HepG2 (cell line): ENCODE measurements around the gene SH3GL1. TPM values are rescaled to one million over a fixed set of nuclear protein-coding genes. Genes with fewer than 3 reads are reported as not detected.

ENCODE experiments used
- AHR ChIP-seq: IDR thresholded peaks from 2 replicates; pipeline ENCODE4 v1.6.1; 2018; ENCODE audit warnings: missing genetic modification reagents, missing compliant biosample characterization
- CEBPB ChIP-seq: IDR thresholded peaks from 2 replicates; pipeline ENCODE4 v1.6.1; 2011; ENCODE audit warnings: low read depth, low read length, improper control_type of control experiment, borderline replicate concordance
- HCFC1 ChIP-seq: fragments of 150-350 bp; IDR thresholded peaks from 2 replicates; pipeline ENCODE4 v1.6.1; 2014; ENCODE audit warnings: low read depth, low read length
- HNRNPUL1 ChIP-seq: fragments of 200-400 bp; formaldehyde crosslinking; IDR thresholded peaks from 2 replicates; pipeline ENCODE4 v1.6.1; 2017; ENCODE audit warnings: low read depth, mild to moderate bottlenecking, low read length, moderate library complexity
- KAT7 ChIP-seq: IDR thresholded peaks from 2 replicates; pipeline ENCODE4 v1.6.1; 2018; ENCODE audit warnings: borderline replicate concordance, missing compliant biosample characterization
- MLLT10 ChIP-seq: sonication (generic); formaldehyde crosslinking; IDR thresholded peaks from 2 replicates; pipeline ENCODE4 v1.4.0; 2020; ENCODE audit warnings: missing genetic modification reagents
- RORA ChIP-seq: sonication (generic); formaldehyde crosslinking; IDR thresholded peaks from 2 replicates; pipeline ENCODE4 v1.5.0; 2020; ENCODE audit warnings: mild to moderate bottlenecking, missing genetic modification reagents, moderate library complexity
- SNAPC4 ChIP-seq: sonication (generic); formaldehyde crosslinking; IDR thresholded peaks from 2 replicates; pipeline ENCODE4 v1.4.0; 2020; ENCODE audit warnings: mild to moderate bottlenecking, missing genetic modification reagents
- U2AF2 ChIP-seq: fragments of 200-400 bp; formaldehyde crosslinking; IDR thresholded peaks from 2 replicates; pipeline ENCODE4 v1.6.1; 2017; ENCODE audit warnings: low read depth, mild to moderate bottlenecking, low read length
- ZFP91 ChIP-seq: sonication (generic); formaldehyde crosslinking; IDR thresholded peaks from 2 replicates; pipeline ENCODE4 v1.9.0; 2022; ENCODE audit warnings: missing genetic modification reagents, mild to moderate bottlenecking, borderline replicate concordance
- ZIK1 ChIP-seq: sonication (generic); formaldehyde crosslinking; IDR thresholded peaks from 2 replicates; pipeline ENCODE4 v1.5.0; 2020; ENCODE audit warnings: mild to moderate bottlenecking, low read depth, missing genetic modification reagents, borderline replicate concordance
- ZMYM4 ChIP-seq: sonication (generic); formaldehyde crosslinking; IDR thresholded peaks from 2 replicates; pipeline ENCODE4 v1.8.1; 2023; ENCODE audit warnings: mild to moderate bottlenecking, missing genetic modification reagents
- ZNF280D ChIP-seq: sonication (generic); formaldehyde crosslinking; IDR thresholded peaks from 2 replicates; pipeline ENCODE4 v1.5.1; 2020; ENCODE audit warnings: mild to moderate bottlenecking, missing genetic modification reagents
- ZNF501 ChIP-seq: sonication (generic); formaldehyde crosslinking; IDR thresholded peaks from 2 replicates; pipeline ENCODE4 v1.5.1; 2020; ENCODE audit warnings: mild to moderate bottlenecking, moderate library complexity, missing genetic modification reagents
- ZNF567 ChIP-seq: sonication (generic); formaldehyde crosslinking; IDR thresholded peaks from 2 replicates; pipeline ENCODE4 v1.8.1; 2023; ENCODE audit warnings: mild to moderate bottlenecking, missing genetic modification reagents, borderline replicate concordance
- ZNF720 ChIP-seq: sonication (generic); formaldehyde crosslinking; IDR thresholded peaks from 2 replicates; pipeline ENCODE4 v1.4.0; 2020; ENCODE audit warnings: missing genetic modification reagents
- polyA plus RNA-seq, 8 experiments: library from polyadenylated mRNA; depleted of rRNA in 3 of 8; stranded (reverse) in 7 of 8; unstranded in 1 of 8; fragments of >200 nt; fragmentation: Illumina TruSeq in 4 of 8; extraction: Trizol in 4 of 8; gene quantifications; 2 replicates each; pipeline versions ENCODE4 v1.2.1 to v1.2.3, GENCODE V29; 2011 to 2016; ENCODE audit warnings: low read depth in 4 of 8, missing spikeins in 1 of 8, mixed read lengths in 1 of 8; ENCODE audit not compliant: insufficient read depth in 1 of 8
- total RNA-seq, 5 experiments: library from RNA; depleted of rRNA; stranded (reverse); fragments of >200 nt; fragmentation: Illumina TruSeq; extraction: Trizol; gene quantifications; 2 replicates each; pipeline ENCODE4 v1.2.3, GENCODE V29; 2016; ENCODE audit warnings: low read depth in 1 of 5

The SH3GL1 gene
- total and polyA plus RNA-seq, 2 of the 13 experiments (the other 11 are each of a cell fraction or from before 2014, with no cell fraction given): 33.0 to 45.1 TPM

- TF ChIP-seq ZNF280D: no peak
- TF ChIP-seq SNAPC4: no peak
- TF ChIP-seq ZNF720 (CRISPR knock-in tag): no peak
- no peak for TF ChIP-seq ZIK1 (CRISPR knock-in tag)
- no peak for TF ChIP-seq RORA
- TF ChIP-seq U2AF2: no peak
- no peak for TF ChIP-seq MLLT10 (CRISPR knock-in tag)
- TF ChIP-seq AHR (CRISPR knock-in tag): peak; percentile 59; the same call in 1 of the 2 replicates
- TF ChIP-seq HCFC1: no peak
- TF ChIP-seq ZFP91 (CRISPR knock-in tag): peak; percentile 80; the same call in 1 of the 2 replicates
- no peak for TF ChIP-seq HNRNPUL1
- 0 out of 2 replicates have a peak, but pooled peaks have one; percentile 11 for TF ChIP-seq ZNF567 (CRISPR knock-in tag)
- TF ChIP-seq CEBPB: peak; percentile 29; the same call in 1 of the 2 replicates
- peak; percentile 49 for TF ChIP-seq ZMYM4
- TF ChIP-seq KAT7: no peak
- TF ChIP-seq ZNF501: peak; percentile 85
These were observed 25.7 kb downstream of the SH3GL1 start (continued) for GRCh38 chr19:4374498-4375163.
